ENCODE results near the gene IL17B.

Gene IL17B

DNA sequence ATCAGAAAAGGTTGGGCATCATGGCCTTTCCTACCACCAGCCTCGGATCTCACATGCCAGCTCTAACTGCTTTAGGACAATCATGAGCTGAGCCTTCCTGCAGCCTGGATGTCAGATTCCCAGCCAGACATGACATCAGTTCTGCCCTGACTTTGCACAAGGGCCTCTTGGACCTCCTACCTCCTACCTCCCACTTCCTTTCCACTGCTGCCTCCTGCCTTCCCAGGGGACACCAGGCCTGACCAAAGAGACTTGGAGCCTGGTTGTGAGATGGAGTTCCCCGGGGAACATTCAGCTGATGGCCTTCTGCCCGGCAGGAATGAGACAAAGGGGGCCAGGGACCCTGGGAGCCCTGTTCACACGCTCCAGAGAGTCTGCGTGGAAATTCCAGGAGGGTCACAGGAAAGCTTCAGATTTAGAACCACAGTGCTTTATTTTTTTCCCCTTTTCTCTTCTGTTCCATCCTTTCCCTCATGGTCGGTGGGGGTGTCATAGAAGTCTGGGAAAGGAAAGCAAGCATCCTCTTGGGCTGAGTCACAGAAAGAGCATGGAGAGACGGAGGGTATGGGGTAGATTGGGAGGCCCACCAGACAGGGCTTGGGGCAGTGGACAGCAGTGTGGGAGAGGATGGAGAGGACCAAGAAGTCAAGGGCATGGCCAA is 35.4 kb upstream of the IL17B start:
- DNase-seq (ENCODE audit: low read depth) = no peak

DNA sequence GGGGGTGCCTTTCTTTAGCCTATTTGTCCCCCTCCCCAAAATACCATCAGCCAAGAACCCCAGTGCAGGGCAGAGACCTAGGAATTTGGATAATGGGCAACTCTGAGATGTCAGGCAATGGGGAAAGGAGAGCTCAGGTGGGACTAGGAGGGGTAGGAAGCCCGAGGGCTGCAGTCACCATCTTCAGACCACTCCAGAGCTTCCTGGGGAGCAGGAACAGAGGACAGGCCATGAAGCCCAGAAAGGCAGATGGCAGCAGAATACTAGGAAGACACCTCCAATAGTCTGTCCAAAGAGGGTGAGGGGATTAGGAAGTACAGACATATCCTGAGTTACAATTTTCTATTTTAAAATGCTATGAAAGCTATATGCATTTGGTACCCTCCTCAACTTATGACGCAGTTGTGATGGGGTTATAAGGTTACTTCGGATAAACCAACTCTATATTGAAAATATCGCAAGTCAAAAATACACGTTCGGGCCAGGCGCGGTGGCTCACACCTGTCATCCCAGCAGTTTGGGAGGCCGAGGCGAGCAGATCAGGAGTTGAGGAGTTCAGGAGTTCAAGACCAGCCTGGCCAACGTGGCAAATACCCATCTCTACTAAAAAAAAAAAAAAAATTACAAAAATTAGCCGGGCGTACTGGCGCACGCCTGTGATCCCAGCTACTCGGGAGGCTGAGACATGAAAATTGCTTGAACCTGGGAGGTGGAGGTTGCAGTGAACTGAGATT is 34.6 kb upstream of the IL17B start:
- DNase-seq (ENCODE audit: low read depth) = no peak

DNA sequence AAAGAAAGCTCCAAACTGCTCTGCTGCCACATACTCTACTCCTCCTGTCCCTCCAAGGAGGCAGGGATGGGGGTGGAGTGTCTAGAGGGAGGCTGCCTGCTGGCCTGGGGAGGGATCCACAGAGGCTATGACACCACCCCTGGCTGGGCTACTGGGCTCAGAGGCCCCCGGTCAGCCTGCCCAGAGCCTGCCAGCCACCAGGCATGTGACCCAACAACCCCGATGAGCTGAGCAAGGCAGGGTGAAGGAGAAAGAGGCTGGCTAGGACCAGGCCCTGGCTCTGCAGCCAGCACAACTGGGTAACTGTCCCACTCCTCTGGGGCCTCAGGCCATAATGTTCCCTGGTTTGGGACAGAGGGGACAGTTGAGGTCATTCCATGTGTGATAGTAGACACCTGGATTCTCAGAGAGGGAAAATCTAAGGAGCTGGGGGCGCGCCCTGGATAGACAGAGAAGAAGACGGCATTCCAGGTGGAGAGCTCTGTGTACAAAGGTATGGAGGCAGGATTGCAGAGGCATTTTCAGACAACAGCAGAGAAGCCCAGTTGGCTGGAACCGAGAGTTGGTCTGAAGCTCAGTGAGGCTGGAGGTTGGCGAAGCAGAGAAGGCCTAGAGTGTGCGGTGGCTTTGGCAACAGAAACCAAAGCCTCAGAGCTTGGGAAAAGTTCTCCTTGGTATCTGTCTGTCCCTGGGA is 33.8 kb upstream of the IL17B start:
- no peak for DNase-seq (ENCODE audit: low read depth)

- DNase-seq (ENCODE audit: low read depth) = no peak
Measured at GRCh38 chr5:149411738-149412519, 32.8 kb upstream of the IL17B start.

GRCh38 chr5:149410721-149411432 is 31.8 kb upstream of the IL17B start:
- DNase-seq (ENCODE audit: low read depth) = no peak

DNA sequence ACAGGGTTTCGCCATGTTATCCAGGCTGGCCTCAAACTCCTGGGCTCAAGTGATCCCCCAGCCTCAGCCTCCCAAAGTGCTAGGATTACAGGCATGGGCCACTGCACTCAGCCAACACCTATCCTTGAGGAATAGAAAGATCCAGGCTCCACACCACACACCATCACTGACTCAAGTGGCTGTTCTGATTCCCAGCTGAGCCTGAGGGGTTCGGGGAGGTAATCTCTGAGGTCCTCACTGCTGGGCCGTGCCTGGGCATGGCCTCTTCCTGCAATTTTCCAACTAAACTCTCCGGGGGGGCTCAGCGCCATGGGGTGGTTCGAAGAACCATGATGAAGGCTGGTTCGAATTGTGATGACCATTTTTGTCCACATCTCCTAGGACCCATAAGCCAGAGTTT is 31.0 kb upstream of the IL17B start:
- DNase-seq (ENCODE audit: low read depth) = no peak

GRCh38 chr5:149409268-149409948 is 30.3 kb upstream of the IL17B start:
- DNase-seq (ENCODE audit: low read depth) = no peak

- DNase-seq (ENCODE audit: low read depth) = no peak
Measured at GRCh38 chr5:149408252-149409099, 29.4 kb upstream of the IL17B start.

GRCh38 chr5:149407323-149408251 is 28.5 kb upstream of the IL17B start:
- DNase-seq (ENCODE audit: low read depth) = no peak

DNA sequence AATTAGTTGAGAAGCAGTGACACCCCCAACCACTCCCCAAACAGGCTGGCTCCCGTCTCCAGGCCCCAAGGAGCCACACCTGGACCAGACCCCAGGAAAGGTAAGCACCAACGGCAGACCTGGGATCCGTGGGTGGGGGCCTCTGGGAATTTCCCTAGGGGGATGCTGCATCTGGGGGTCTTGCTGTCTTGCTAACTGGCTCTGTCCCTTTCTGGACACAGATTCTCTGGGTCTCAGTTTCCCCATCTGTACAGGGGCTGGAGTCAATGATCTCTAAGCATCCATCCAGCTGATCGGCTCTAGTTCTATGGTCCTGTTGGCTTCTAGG is 27.9 kb upstream of the IL17B start:
- no peak for DNase-seq (ENCODE audit: low read depth)

GRCh38 chr5:149406203-149406978 is 27.3 kb upstream of the IL17B start:
- no peak for DNase-seq (ENCODE audit: low read depth)

DNA sequence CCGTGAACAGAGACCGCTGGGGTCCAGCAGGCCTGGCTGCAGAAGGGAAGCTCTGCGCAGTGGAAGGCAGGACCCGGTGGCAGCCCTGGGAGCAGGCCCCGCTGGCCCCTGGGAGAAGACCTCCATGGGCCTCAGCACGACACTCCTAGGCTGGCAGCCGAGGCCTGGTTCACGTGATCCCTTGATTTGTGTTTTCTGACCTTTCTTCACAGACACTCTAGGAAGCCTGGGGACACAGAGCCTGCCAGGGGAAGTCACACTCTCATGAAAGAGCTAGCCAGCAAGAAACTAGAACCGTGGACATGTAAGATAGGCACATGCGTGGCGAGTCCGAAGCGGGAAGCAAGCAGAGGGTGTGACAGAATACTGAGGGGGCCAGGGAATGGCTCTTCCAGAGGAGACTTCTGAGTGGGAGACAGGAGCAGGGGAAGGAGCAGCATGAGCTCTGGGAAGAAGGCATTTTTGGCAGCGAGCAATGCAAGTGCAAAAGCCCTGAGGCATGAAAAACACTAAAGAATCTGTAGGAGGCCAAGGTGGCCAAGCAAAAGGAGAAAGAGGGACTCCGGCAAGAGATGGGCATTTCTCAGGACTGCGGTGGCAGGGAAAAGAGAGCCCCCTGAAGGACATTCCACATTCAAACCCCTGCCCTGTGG is 26.6 kb upstream of the IL17B start:
- DNase-seq (ENCODE audit: low read depth) = no peak

DNA sequence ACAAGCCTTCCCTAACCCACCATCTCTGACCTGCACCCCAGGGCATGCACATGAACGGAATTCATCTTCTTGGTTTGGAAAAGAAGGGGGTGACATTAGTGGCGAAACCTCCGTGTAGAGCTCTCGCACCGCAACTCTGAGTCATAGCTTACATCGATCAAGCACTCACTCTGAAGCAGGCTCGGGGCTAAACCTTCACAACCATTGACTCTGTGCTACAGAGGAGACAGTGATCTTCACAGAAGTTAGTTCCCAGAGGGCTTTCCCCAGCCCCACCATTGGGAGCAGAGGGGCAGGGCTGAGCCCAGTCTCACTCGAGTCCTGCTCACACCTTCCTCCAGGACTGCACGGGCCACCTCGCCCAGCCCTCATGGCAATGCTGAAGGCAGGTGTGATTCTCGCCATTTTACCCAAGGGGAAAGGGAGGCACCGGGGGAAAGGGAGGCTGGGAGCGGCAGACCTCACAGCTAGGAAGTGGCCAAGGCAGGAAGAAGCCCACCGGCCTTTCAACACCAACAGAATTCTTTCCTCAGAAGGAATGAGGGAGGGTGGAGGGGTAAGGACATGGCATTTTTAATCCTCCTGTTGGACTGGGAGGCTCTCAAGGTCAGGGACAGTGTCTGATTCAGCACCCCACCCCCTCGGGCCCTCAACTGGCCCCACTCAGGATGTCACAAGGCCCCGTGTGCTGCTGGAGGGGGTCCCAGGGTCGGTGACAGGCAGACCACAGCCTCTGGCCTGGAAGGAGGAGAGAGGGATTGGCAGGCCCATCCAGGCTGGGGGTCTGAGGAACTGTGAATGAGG is 25.9 kb upstream of the IL17B start:
- no peak for DNase-seq (ENCODE audit: low read depth)

GRCh38 chr5:149403923-149404745 is 25.0 kb upstream of the IL17B start:
- no peak for DNase-seq (ENCODE audit: low read depth)

DNA sequence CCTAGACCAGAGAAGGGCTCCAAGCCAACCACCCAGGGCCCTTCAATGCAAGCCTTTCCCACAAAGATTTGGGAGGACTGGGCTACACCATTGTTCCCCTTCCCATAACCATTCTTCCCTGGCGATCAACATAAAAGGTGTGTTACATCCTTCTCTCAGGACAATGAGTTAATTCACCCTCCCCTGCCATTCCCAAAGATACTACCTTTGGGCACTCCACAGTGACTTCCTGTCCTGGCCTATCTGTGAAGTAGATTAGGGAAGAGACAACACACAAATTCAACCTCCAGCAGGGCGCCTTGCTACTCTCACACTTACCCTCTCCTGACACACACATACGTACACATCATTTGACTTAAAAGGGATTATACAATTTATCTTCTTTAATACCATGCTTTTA is 23.2 kb upstream of the IL17B start:
- no peak for DNase-seq (ENCODE audit: low read depth)

DNA sequence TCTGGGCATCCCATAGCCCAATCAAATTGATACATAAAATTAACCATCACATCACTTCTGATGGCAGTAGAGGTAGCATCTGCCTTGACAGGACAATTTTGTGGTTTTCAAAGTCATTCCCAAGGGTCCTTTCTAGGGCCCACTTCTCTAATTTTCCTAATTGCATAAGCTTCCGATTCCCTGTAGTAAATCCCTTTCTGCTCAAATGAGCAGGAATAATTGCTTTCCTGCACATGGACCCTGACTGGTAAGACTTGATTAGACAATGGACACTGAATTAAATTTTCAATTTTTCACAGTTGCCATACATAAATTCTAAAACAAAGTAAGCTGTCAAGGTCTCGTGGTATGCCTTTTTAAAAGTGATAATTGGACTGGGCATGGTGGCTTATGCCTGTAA is 22.0 kb upstream of the IL17B start:
- DNase-seq (ENCODE audit: low read depth) = no peak

All from stimulated activated CD8-positive, alpha-beta memory T cell treated with anti-CD3 and anti-CD28 coated beads, Interleukin-12 subunit alpha, Interleukin-12 subunit beta, amount 100 ng/mL, for 1 hour (primary cell).